HepG2 (cell line): Measurements from ENCODE around the gene CUL7.

ENCODE experiments used
- CTCF ChIP-seq: sonication (generic); formaldehyde crosslinking; IDR thresholded peaks from 2 replicates; pipeline ENCODE4 v1.5.0; 2020; ENCODE audit warnings: mild to moderate bottlenecking, missing genetic modification reagents, moderate library complexity
- DPF2 ChIP-seq: sonication (generic); formaldehyde crosslinking; IDR thresholded peaks from 2 replicates; pipeline ENCODE4 v1.4.0; 2020; ENCODE audit warnings: mild to moderate bottlenecking, low read depth, missing genetic modification reagents, borderline replicate concordance
- ISL2 ChIP-seq: sonication (generic); formaldehyde crosslinking; IDR thresholded peaks from 2 replicates; pipeline ENCODE4 v1.5.0; 2020; ENCODE audit warnings: missing genetic modification reagents
- PRDM10 ChIP-seq: sonication (generic); formaldehyde crosslinking; IDR thresholded peaks from 2 replicates; pipeline ENCODE4 v1.4.0; 2020; ENCODE audit warnings: low read depth, missing genetic modification reagents
- USF2 ChIP-seq, 2 experiments: sonication (generic) in 1 of 2; formaldehyde crosslinking in 1 of 2; IDR thresholded peaks; 2 replicates each; pipeline versions ENCODE4 v1.5.1 to v1.6.1; 2011 to 2020; ENCODE audit warnings: borderline replicate concordance in 1 of 2, low read depth in 1 of 2, low read length in 1 of 2, mild to moderate bottlenecking in 1 of 2, missing genetic modification reagents in 1 of 2, moderate library complexity in 1 of 2
- ZBTB10 ChIP-seq: sonication (generic); formaldehyde crosslinking; IDR thresholded peaks from 2 replicates; pipeline ENCODE4 v1.4.0; 2020; ENCODE audit warnings: missing genetic modification reagents, borderline replicate concordance
- ZNF512 ChIP-seq: sonication (generic); formaldehyde crosslinking; IDR thresholded peaks from 2 replicates; pipeline ENCODE4 v1.4.0; 2020; ENCODE audit warnings: mild to moderate bottlenecking, missing genetic modification reagents

GRCh38 chr6:43095939-43096338 is 42.3 kb upstream of the CUL7 start:
- TF ChIP-seq CTCF (CRISPR knock-in tag) (no peak), ZBTB10 (no peak), USF2 (IDR thresholded peaks at IDR 0.05; ENCODE audit: low read depth, low read length) (no peak), USF2 (CRISPR knock-in tag; IDR thresholded peaks at IDR 0.05; ENCODE audit: borderline replicate concordance) (no peak), DPF2 (no peak), PRDM10 (CRISPR knock-in tag) (no peak), ISL2 (CRISPR knock-in tag) (no peak), ZNF512 (no peak)
